Keratinocyte (primary cell): ENCODE data around the gene KCNG2. TPM values are rescaled to one million over a fixed set of nuclear protein-coding genes. Genes with fewer than 3 reads are reported as not detected.

ENCODE experiments used
- DNase-seq: peaks from one replicate; pipeline ENCODE4 v3.0.0-alpha.2; 2011; ENCODE audit warnings: low read depth, missing footprints, low spot score
- FAIRE-seq: peaks from 2 replicates; lab custom pipeline; 2011; peaks lifted over from hg19 to GRCh38; lab: Jason Lieb, UNC
- H2AFZ ChIP-seq: 2 replicates; pipeline ENCODE4 v1.6.0; 2012; ENCODE audit warnings: low read length, control low read depth, inconsistent platforms; ENCODE audit not compliant: control insufficient read depth
- H3K27ac ChIP-seq: 2 replicates; pipeline ENCODE4 v1.5.1; 2011; ENCODE audit warnings: low read length; ENCODE audit not compliant: control insufficient read depth, insufficient read depth
- H3K27me3 ChIP-seq: 3 replicates; pipeline ENCODE4 v1.6.0; 2011; ENCODE audit warnings: low read length; ENCODE audit not compliant: control insufficient read depth, insufficient read depth; ENCODE audit errors: extremely low read depth
- H3K36me3 ChIP-seq, 2 experiments: 2 replicates in 1 of 2; 3 replicates in 1 of 2; pipeline ENCODE4 v1.5.1; 2011; ENCODE audit warnings: low read length in 2 of 2, mild to moderate bottlenecking in 1 of 2; ENCODE audit not compliant: control insufficient read depth in 2 of 2, insufficient read depth in 2 of 2; ENCODE audit errors: extremely low read depth in 1 of 2
- H3K4me1 ChIP-seq: 3 replicates; pipeline ENCODE4 v1.5.1; 2011; ENCODE audit warnings: low read length; ENCODE audit not compliant: control insufficient read depth, insufficient read depth; ENCODE audit errors: extremely low read depth
- H3K4me2 ChIP-seq: 3 replicates; pipeline ENCODE4 v1.6.0; 2011; ENCODE audit warnings: low read depth, low read length; ENCODE audit not compliant: control insufficient read depth, insufficient read depth; ENCODE audit errors: extremely low read depth
- H3K4me3 ChIP-seq, 3 experiments: fragments of 200-600 bp in 1 of 3; sonication (generic) in 1 of 3; 2 replicates in 2 of 3; 3 replicates in 1 of 3; pipeline ENCODE4 v1.5.1; 2011 to 2016; ENCODE audit warnings: low read length in 3 of 3, mild to moderate bottlenecking in 3 of 3, control low read depth in 2 of 3, inconsistent platforms in 1 of 3, low read depth in 1 of 3, mixed read lengths in 1 of 3, mixed run types in 1 of 3, moderate library complexity in 1 of 3; ENCODE audit not compliant: control insufficient read depth in 2 of 3, insufficient read depth in 2 of 3; ENCODE audit errors: extremely low read depth in 1 of 3
- H3K79me2 ChIP-seq: 2 replicates; pipeline ENCODE4 v1.6.0; 2012; ENCODE audit warnings: low read length; ENCODE audit not compliant: control insufficient read depth, insufficient read depth
- H3K9ac ChIP-seq: 3 replicates; pipeline ENCODE4 v1.6.0; 2011; ENCODE audit warnings: low read length; ENCODE audit not compliant: control insufficient read depth, insufficient read depth; ENCODE audit errors: extremely low read depth
- H3K9me1 ChIP-seq: 3 replicates; pipeline ENCODE4 v1.6.0; 2011; ENCODE audit warnings: low read length; ENCODE audit not compliant: control insufficient read depth, insufficient read depth; ENCODE audit errors: extremely low read depth
- H3K9me3 ChIP-seq: 2 replicates; pipeline ENCODE4 v1.5.1; 2012; ENCODE audit warnings: low read depth, low read length; ENCODE audit not compliant: control insufficient read depth
- H4K20me1 ChIP-seq: 3 replicates; pipeline ENCODE4 v1.6.0; 2011; ENCODE audit warnings: low read length; ENCODE audit not compliant: control insufficient read depth, insufficient read depth; ENCODE audit errors: extremely low read depth
- EZH2 ChIP-seq: IDR thresholded peaks from one replicate; pipeline ENCODE4 v1.6.1; 2012; ENCODE audit warnings: inconsistent platforms, mild to moderate bottlenecking, low read length, moderate library complexity
- dilution Hi-C: fragments of 300-500 bp; cut with MboI; formaldehyde crosslinking; loops from one replicate; pipeline ENCODE4 v1.7.0; 2020; ENCODE audit warnings: low sequenced_read_pairs; ENCODE audit not compliant: extremely low pct_ligation_motif_present
- polyA plus RNA-seq, 5 experiments: library from polyadenylated mRNA; depleted of rRNA in 3 of 5; stranded (reverse) in 3 of 5; stranded (forward) in 1 of 5; unstranded in 1 of 5; fragments of >200 nt; gene quantifications; 1 replicate in 1 of 5; 2 replicates in 3 of 5; 3 replicates in 1 of 5; pipeline versions ENCODE4 v1.2.1 to v1.2.3, GENCODE V29; 2011 to 2012; ENCODE audit warnings: missing spikeins in 2 of 5, low read depth in 1 of 5, low replicate concordance in 1 of 5
- TF ChIP-seq, protein P1 (sequence below), 3 experiments: IDR thresholded peaks in 1 of 3; conservative IDR thresholded peaks in 1 of 3; optimal IDR thresholded peaks in 1 of 3; 2 replicates in 2 of 3; 3 replicates in 1 of 3; pipeline versions ENCODE3 to v1.5.1; 2011; ENCODE audit warnings: low read length in 3 of 3, mild to moderate bottlenecking in 3 of 3, moderate library complexity in 2 of 3, control low read depth in 1 of 3, inconsistent platforms in 1 of 3; ENCODE audit not compliant: insufficient read depth in 2 of 3; ENCODE audit errors: extremely low read depth in 1 of 3

KCNG2 gene
- polyA plus RNA-seq, 1 donor (not counting 4 experiments of a cell fraction or from before 2014, with no cell fraction given), result not detected

DNA sequence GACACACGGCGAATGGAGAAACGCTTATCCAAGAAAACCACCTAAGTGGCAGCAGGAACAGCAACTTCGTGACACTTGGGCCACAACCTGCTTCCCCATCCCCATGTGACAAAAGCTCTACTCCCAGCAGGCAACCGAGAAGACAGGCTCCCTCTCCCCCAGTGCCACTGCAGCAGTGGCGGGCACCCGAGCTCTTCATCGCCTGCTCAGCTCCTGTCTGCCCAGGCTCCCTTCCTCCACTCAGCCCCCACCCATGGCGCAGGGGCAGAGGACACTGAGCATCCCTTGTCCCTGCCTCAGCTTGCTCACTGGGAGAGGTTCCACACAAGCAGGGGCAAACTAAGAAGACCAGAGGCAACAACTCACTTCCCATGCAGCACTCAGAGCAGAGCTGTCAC, 130.8 kb downstream of the KCNG2 start:
- no peak for FAIRE-seq
- peaks cover 10 to 16% of the 10 kb centered on the region in 2 experiments for H3K36me3 ChIP-seq
- no peak for TF ChIP-seq EZH2
- TF ChIP-seq, protein P1, sequence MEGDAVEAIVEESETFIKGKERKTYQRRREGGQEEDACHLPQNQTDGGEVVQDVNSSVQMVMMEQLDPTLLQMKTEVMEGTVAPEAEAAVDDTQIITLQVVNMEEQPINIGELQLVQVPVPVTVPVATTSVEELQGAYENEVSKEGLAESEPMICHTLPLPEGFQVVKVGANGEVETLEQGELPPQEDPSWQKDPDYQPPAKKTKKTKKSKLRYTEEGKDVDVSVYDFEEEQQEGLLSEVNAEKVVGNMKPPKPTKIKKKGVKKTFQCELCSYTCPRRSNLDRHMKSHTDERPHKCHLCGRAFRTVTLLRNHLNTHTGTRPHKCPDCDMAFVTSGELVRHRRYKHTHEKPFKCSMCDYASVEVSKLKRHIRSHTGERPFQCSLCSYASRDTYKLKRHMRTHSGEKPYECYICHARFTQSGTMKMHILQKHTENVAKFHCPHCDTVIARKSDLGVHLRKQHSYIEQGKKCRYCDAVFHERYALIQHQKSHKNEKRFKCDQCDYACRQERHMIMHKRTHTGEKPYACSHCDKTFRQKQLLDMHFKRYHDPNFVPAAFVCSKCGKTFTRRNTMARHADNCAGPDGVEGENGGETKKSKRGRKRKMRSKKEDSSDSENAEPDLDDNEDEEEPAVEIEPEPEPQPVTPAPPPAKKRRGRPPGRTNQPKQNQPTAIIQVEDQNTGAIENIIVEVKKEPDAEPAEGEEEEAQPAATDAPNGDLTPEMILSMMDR (optimal IDR thresholded peaks at IDR 0.05 in 1 of 3, IDR thresholded peaks at IDR 0.05 in 1 of 3, conservative IDR thresholded peaks at IDR 0.05 in 1 of 3; ENCODE audit: extremely low read depth in 1 of 3, insufficient read depth in 2 of 3, low read length in 3 of 3), result no peak

DNA sequence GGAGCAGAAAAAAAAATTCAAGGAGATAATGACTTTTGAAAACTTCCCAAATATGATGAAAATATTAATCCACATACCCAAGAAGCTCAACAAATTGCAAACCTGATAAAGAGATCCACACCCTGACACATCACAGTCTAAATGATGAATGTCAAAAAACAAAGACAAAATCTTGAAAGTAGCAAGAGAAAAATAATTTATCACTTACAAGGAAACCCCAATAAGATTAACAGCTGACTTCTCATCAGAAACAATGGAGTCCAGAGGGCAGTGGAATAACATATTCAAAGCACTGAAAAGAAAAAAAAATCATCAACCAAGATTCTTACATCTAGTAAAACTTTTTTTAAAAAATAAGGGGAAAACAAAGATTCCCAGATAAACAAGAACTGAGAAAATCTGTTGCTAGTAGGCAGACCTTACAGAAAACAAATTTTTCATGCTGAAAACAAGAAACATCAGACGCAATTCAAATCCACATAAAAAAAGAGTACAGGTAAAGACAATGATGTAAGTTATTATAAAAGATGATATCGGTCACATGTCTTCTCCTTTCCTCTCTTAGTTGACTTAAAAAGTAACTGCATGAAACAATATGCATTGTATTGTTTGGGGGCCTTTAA, 132.4 kb downstream of the KCNG2 start:
- no peak overlapping the region for H3K9ac ChIP-seq
- H3K36me3 ChIP-seq, result peaks cover 14 to 18% of the 10 kb centered on the region in 2 experiments
- H3K4me2 ChIP-seq, result no peak overlapping the region
- no peaks in the 10 kb centered on the region for H3K27me3 ChIP-seq
- H3K4me3 ChIP-seq, result no peak overlapping the region
- H4K20me1 ChIP-seq, result no peaks in the 10 kb centered on the region
- H2AFZ ChIP-seq, result no peak overlapping the region
- dilution Hi-C loops, result no loop called here
- no peak overlapping the region for H3K27ac ChIP-seq
- DNase-seq (no peak), FAIRE-seq (no peak)
- peaks cover 13% of the 10 kb centered on the region for H3K9me3 ChIP-seq
- TF ChIP-seq, protein P1 (optimal IDR thresholded peaks at IDR 0.05 in 1 of 3, IDR thresholded peaks at IDR 0.05 in 1 of 3, conservative IDR thresholded peaks at IDR 0.05 in 1 of 3; ENCODE audit: extremely low read depth in 1 of 3, insufficient read depth in 2 of 3, low read length in 3 of 3), result no peak
- TF ChIP-seq EZH2, result no peak
- no peaks in the 10 kb centered on the region for H3K4me1 ChIP-seq
- no peaks in the 10 kb centered on the region for H3K9me1 ChIP-seq
- H3K79me2 ChIP-seq, result peaks cover 66% of the 10 kb centered on the region

More for the DNA sequence above, 130.8 kb downstream of the KCNG2 start:
- H3K27me3 ChIP-seq, result no peaks in the 10 kb centered on the region
- H3K27ac ChIP-seq, result no peak overlapping the region
- no peak overlapping the region for H3K9ac ChIP-seq
- no peaks in the 10 kb centered on the region for H3K4me1 ChIP-seq
- no peaks in the 10 kb centered on the region for H4K20me1 ChIP-seq
- no peaks in the 10 kb centered on the region for H3K9me1 ChIP-seq
- dilution Hi-C loops, result no loop called here
- DNase-seq, result no peak
- no peak overlapping the region for H3K4me2 ChIP-seq
- H3K79me2 ChIP-seq, result peaks cover 57% of the 10 kb centered on the region
- no peak overlapping the region for H2AFZ ChIP-seq
- H3K4me3 ChIP-seq, result no peak overlapping the region
- peaks cover 7% of the 10 kb centered on the region for H3K9me3 ChIP-seq
